HCT116 (cell line): Measurements from ENCODE around the gene TMEM178A. TPM values are rescaled to one million over a fixed set of nuclear protein-coding genes. Genes with fewer than 3 reads are reported as not detected.

Experiments
- ATAC-seq: fragments of 200-7000 bp; cut with Tn5 transposase; 2 replicates; pipeline ENCODE4 v1.9.1; 2020; ENCODE audit warnings: mild to moderate bottlenecking, moderate library complexity
- BruUV-seq: library from RNA; stranded (reverse); fragments of 400-500 nt; replicated peaks from 2 replicates; lab custom pipeline; 2021; lab: Mats Ljungman, UMichigan
- CTCF ChIA-PET: fragments of 300-600 bp; sonication (Branson Sonifier 250); formaldehyde crosslinking; loops from one replicate; lab custom pipeline; 2021; ENCODE audit warnings: antibody characterized with exemption; lab: Charles Lee
- POLR2A ChIA-PET: fragments of 300-600, 350-600 bp; sonication (Branson Sonifier 250); formaldehyde crosslinking; loops from one replicate; lab custom pipeline; 2021; ENCODE audit warnings: antibody characterized with exemption; lab: Charles Lee
- RAD21 ChIA-PET, 2 experiments: fragments of 300-600 bp; sonication (Branson Sonifier 250); formaldehyde crosslinking; loops; one replicate each; lab custom pipeline; 2023; ENCODE audit warnings: low total read pairs in 2 of 2; ENCODE audit not compliant: uncharacterized antibody in 2 of 2, unreplicated experiment in 2 of 2, low non-redundant PET in 1 of 2; lab: Charles Lee
- DNase-seq: peaks from one replicate; pipeline ENCODE4 v3.0.0-alpha.2; 2010; ENCODE audit warnings: low read depth, low spot score
- H2AFZ ChIP-seq: fragments of 200-600 bp; shearing (Covaris generic), sonication (generic); 2 replicates; pipeline ENCODE4 v1.6.1; 2017; ENCODE audit warnings: low read depth, mixed run types, mixed read lengths, antibody characterized with exemption, low read length; ENCODE audit not compliant: poor library complexity, severe bottlenecking
- H3K27ac ChIP-seq: 2 replicates; pipeline ENCODE4 v1.5.1; 2012; ENCODE audit warnings: low read depth, low read length
- H3K27me3 ChIP-seq: fragments of 200-600 bp; sonication (generic); 2 replicates; pipeline ENCODE4 v1.6.1; 2016; ENCODE audit warnings: mixed run types, low read length, mixed read lengths; ENCODE audit not compliant: insufficient read depth
- H3K36me3 ChIP-seq, 2 experiments: fragments of 200-500 bp in 1 of 2; fragments of 200-600 bp in 1 of 2; sonication (Bioruptor generic) in 1 of 2; sonication (generic) in 1 of 2; 2 replicates each; pipeline versions ENCODE4 v1.5.1 to v1.6.1; 2014 to 2016; ENCODE audit warnings: low read length in 2 of 2, inconsistent platforms in 1 of 2, mixed read lengths in 1 of 2, mixed run types in 1 of 2; ENCODE audit not compliant: insufficient read depth in 2 of 2, control insufficient read depth in 1 of 2
- H3K4me1 ChIP-seq, 2 experiments: fragments of 200-600 bp in 1 of 2; sonication (generic) in 1 of 2; 2 replicates each; pipeline versions ENCODE4 v1.5.1 to v1.6.1; 2012 to 2017; ENCODE audit warnings: low read length in 2 of 2, inconsistent platforms in 1 of 2, mild to moderate bottlenecking in 1 of 2, mixed read lengths in 1 of 2, mixed run types in 1 of 2, moderate library complexity in 1 of 2; ENCODE audit not compliant: insufficient read depth in 2 of 2, control insufficient read depth in 1 of 2
- H3K4me2 ChIP-seq: fragments of 200-600 bp; sonication (generic); 2 replicates; pipeline ENCODE4 v1.6.1; 2017; ENCODE audit warnings: mixed run types, low read length, mixed read lengths
- H3K4me3 ChIP-seq, 2 experiments: fragments of 200-600 bp in 1 of 2; sonication (generic) in 1 of 2; replicated peaks in 1 of 2; 2 replicates each; pipeline ENCODE4 v1.5.1; 2011 to 2016; ENCODE audit warnings: low read length in 2 of 2, control low read depth in 1 of 2, low read depth in 1 of 2, mild to moderate bottlenecking in 1 of 2, mixed read lengths in 1 of 2, mixed run types in 1 of 2
- H3K79me2 ChIP-seq: fragments of 200-600 bp; sonication (generic); 2 replicates; pipeline ENCODE4 v1.6.1; 2017; ENCODE audit warnings: mild to moderate bottlenecking, mixed run types, low read length, moderate library complexity, mixed read lengths; ENCODE audit not compliant: insufficient read depth
- H3K9ac ChIP-seq: fragments of 200-600 bp; sonication (generic); 2 replicates; pipeline ENCODE4 v1.6.1; 2016; ENCODE audit warnings: low read length, mixed read lengths
- H3K9me2 ChIP-seq: fragments of 200-600 bp; sonication (generic), shearing (Covaris generic); 2 replicates; pipeline ENCODE4 v1.6.1; 2017; ENCODE audit warnings: mixed run types, mild to moderate bottlenecking, moderate library complexity; ENCODE audit not compliant: insufficient read depth
- H3K9me3 ChIP-seq, 2 experiments: fragments of 200-500 bp in 1 of 2; fragments of 200-600 bp in 1 of 2; sonication (Bioruptor generic) in 1 of 2; sonication (generic) in 1 of 2; 2 replicates each; pipeline ENCODE4 v1.6.1; 2014 to 2017; ENCODE audit warnings: low read length in 2 of 2, mixed read lengths in 2 of 2, inconsistent platforms in 1 of 2, low read depth in 1 of 2, mild to moderate bottlenecking in 1 of 2, mixed run types in 1 of 2, moderate library complexity in 1 of 2; ENCODE audit not compliant: control insufficient read depth in 1 of 2, insufficient read depth in 1 of 2
- H4K20me1 ChIP-seq: fragments of 200-600 bp; sonication (generic), shearing (Covaris generic); 2 replicates; pipeline ENCODE4 v1.6.1; 2017; ENCODE audit warnings: mixed run types, mild to moderate bottlenecking, moderate library complexity; ENCODE audit not compliant: insufficient read depth
- CEBPB ChIP-seq: IDR thresholded peaks from 2 replicates; pipeline ENCODE4 v1.6.1; 2012; ENCODE audit warnings: low read depth
- CTCF ChIP-seq, 3 experiments: fragments of 200-600 bp in 1 of 3; sonication (generic) in 1 of 3; IDR thresholded peaks in 2 of 3; conservative IDR thresholded peaks in 1 of 3; 2 replicates each; pipeline ENCODE4 v1.5.1; 2012 to 2017; ENCODE audit warnings: low read depth in 2 of 3, low read length in 2 of 3, antibody characterized with exemption in 1 of 3, borderline replicate concordance in 1 of 3, control low read depth in 1 of 3, mild to moderate bottlenecking in 1 of 3, mixed read lengths in 1 of 3, mixed run types in 1 of 3, moderate library complexity in 1 of 3; ENCODE audit not compliant: insufficient read depth in 1 of 3
- EGR1 ChIP-seq: IDR thresholded peaks from 2 replicates; pipeline ENCODE4 v1.6.1; 2012; ENCODE audit warnings: low read depth
- FOSL1 ChIP-seq: IDR thresholded peaks from 2 replicates; pipeline ENCODE4 v1.6.1; 2012; ENCODE audit warnings: low read depth
- POLR2AphosphoS5 ChIP-seq: IDR thresholded peaks from 2 replicates; pipeline ENCODE4 v1.6.1; 2011; ENCODE audit warnings: mild to moderate bottlenecking, low read depth, low read length, moderate library complexity
- RAD21 ChIP-seq: IDR thresholded peaks from 2 replicates; pipeline ENCODE4 v1.6.1; 2012; ENCODE audit warnings: low read depth, mild to moderate bottlenecking
- SIN3A ChIP-seq: IDR thresholded peaks from 2 replicates; pipeline ENCODE4 v1.6.1; 2012; ENCODE audit warnings: low read depth
- SP1 ChIP-seq: IDR thresholded peaks from 2 replicates; pipeline ENCODE4 v1.6.1; 2012; ENCODE audit warnings: low read depth
- SRF ChIP-seq: IDR thresholded peaks from 2 replicates; pipeline ENCODE4 v1.6.1; 2012; ENCODE audit warnings: low read depth
- YY1 ChIP-seq: IDR thresholded peaks from 2 replicates; pipeline ENCODE4 v1.6.1; 2011; ENCODE audit warnings: low read length, low read depth, moderate library complexity, mild to moderate bottlenecking; ENCODE audit not compliant: insufficient replicate concordance; ENCODE audit errors: extremely low read depth
- ZBTB33 ChIP-seq: IDR thresholded peaks from 2 replicates; pipeline ENCODE4 v1.6.1; 2011; ENCODE audit warnings: mild to moderate bottlenecking, low read length, moderate library complexity; ENCODE audit not compliant: insufficient replicate concordance; ENCODE audit errors: extremely low read depth
- ZFX ChIP-seq: fragments of 450-650 bp; IDR thresholded peaks from 2 replicates; pipeline ENCODE4 v1.6.1; 2017
- ZNF274 ChIP-seq: fragments of 200-500 bp; sonication (Bioruptor generic); IDR thresholded peaks from 2 replicates; pipeline ENCODE4 v1.6.1; 2014; ENCODE audit warnings: mild to moderate bottlenecking, low read depth, low read length, inconsistent platforms
- intact Hi-C: fragments of 100-400 bp; cut with micrococcal nuclease; formaldehyde crosslinking; loops from 2 replicates; pipeline ENCODE4 v1.10.0; 2022
- total RNA-seq: library from RNA; stranded (reverse); gene quantifications from one replicate; pipeline ENCODE4 v1.2.1, GENCODE V29; 2021; ENCODE audit not compliant: unreplicated experiment

Gene TMEM178A
- total RNA-seq, 1 experiment from 2014 or later: 1.3 TPM

- DNase-seq: no peak
- BruUV-seq: no TSS peak
- intact Hi-C loops: no loop called here
- H3K27me3 ChIP-seq: no peaks in the 10 kb centered on the region
- POLR2A ChIA-PET: no interaction called here
- no peak overlapping the region for H3K4me3 ChIP-seq
- RAD21 ChIA-PET: no interaction called here
- CTCF ChIA-PET: interaction anchor here (1.3 kb wide), 1 partner anchor 10 kb away, joined by 5 read pairs; no protein-coding TSS in a partner anchor
- no peak overlapping the region for H3K4me2 ChIP-seq
- no peak overlapping the region for H3K9ac ChIP-seq
- no peak overlapping the region for H3K27ac ChIP-seq
- peaks cover 26 to 60% of the 10 kb centered on the region in 2 experiments; a peak in 3 of 4 replicates for H3K36me3 ChIP-seq
- H4K20me1 ChIP-seq: peaks cover 8% of the 10 kb centered on the region; the same call in 1 of the 2 replicates
- TF ChIP-seq CEBPB: no peak
- TF ChIP-seq ZFX: no peak
- no peak for TF ChIP-seq SP1
- no peak for TF ChIP-seq YY1
- no peak for TF ChIP-seq RAD21
- no peak for TF ChIP-seq POLR2AphosphoS5
- TF ChIP-seq ZNF274: no peak
- no peak for TF ChIP-seq FOSL1
- TF ChIP-seq CTCF (IDR thresholded peaks at IDR 0.05 in 2 of 3, conservative IDR thresholded peaks at IDR 0.05 in 1 of 3; ENCODE audit: borderline replicate concordance in 1 of 3, insufficient read depth in 1 of 3, low read depth in 2 of 3, low read length in 2 of 3): no peak
- TF ChIP-seq SIN3A: no peak
- TF ChIP-seq SRF: no peak
- TF ChIP-seq EGR1: no peak
- TF ChIP-seq ZBTB33: no peak
- TF ChIP-seq, all 23 proteins: peak for 0
- H3K9me3 ChIP-seq: no peaks in the 10 kb centered on the region
- H3K4me1 ChIP-seq: no peaks in the 10 kb centered on the region
- ATAC-seq: no peak
- no peak overlapping the region for H2AFZ ChIP-seq
- no peaks in the 10 kb centered on the region for H3K9me2 ChIP-seq
- H3K79me2 ChIP-seq: peaks cover 31% of the 10 kb centered on the region
Observed at GRCh38 chr2:39738936-39739335, 73.2 kb downstream of the TMEM178A start.
